Measurements from ENCODE around the gene SRP68.

The SRP68 gene

GRCh38 chr17:76072148-76072858 is at the start of gene SRP68:
Gene SRP68, minus strand, starts transcription at chr17:76072517. Its CDS starts 26 bp downstream, at chr17:76072491.
- Mint-ChIP-seq H3K4me1 (peaks cover 31 to 43% of the 10 kb centered on the region in 2 donors), H3K4me3 (peak within 1 kb of the TSS; percentile 97), H3K9me3 (no peaks in the 10 kb centered on the region), H3K27ac (peak within 1 kb of the TSS; percentile 97), H3K36me3 (peaks cover 8 to 22% of the 10 kb centered on the region in 2 donors), H3K27me3 (peaks cover 36 to 39% of the 10 kb centered on the region in 2 donors)
- DNase-seq (peak; percentile 86), ATAC-seq (replicated peaks) (peak; percentile 93 to 97)

DNA sequence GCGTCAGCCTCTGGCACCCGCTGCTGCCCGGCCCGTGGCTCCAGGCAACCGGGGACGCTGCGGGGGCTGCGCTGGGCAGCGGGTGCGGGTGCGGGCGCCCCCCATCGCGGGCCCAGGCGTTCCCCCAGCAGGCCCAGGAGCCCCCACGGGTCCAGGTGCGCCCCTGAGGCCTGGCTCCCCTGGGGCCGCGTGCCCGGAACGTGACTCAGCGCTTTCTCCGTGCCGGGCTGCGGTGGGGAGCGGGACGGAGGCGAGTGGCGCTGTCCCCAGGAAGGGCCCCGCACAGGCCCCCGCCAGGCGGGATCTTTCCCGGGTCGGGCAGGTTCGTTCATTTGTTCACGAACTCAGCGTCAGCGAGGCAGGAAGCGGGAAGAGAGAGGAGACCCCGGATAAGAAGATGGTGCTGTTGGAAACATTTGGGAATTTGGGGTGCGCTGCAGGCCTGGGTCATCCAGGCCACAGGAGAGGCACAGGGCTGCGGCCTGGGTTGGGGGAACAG is 49.7 kb upstream of the SRP68 start:
- ATAC-seq (replicated peaks) (peak; percentile 36 to 38), DNase-seq (no peak)
- Mint-ChIP-seq H3K27me3 (no peaks in the 10 kb centered on the region), H3K9me3 (peaks cover 0 to 4% of the 10 kb centered on the region in 2 donors), H3K27ac (peak overlapping the region; percentile 93), H3K4me1 (peaks cover 30 to 44% of the 10 kb centered on the region in 2 donors), H3K4me3 (peak overlapping the region; percentile 63 to 78), H3K36me3 (peaks cover 0 to 4% of the 10 kb centered on the region in 2 donors)

GRCh38 chr17:76120658-76121008 is 48.3 kb upstream of the SRP68 start:
- Mint-ChIP-seq H3K36me3 (peaks cover 0 to 4% of the 10 kb centered on the region in 2 donors), H3K9me3 (peaks cover 0 to 4% of the 10 kb centered on the region in 2 donors), H3K27ac (no peak overlapping the region), H3K27me3 (no peaks in the 10 kb centered on the region), H3K4me1 (peaks cover 27 to 37% of the 10 kb centered on the region in 2 donors), H3K4me3 (no peak overlapping the region)
- DNase-seq (no peak), ATAC-seq (replicated peaks) (no peak)

GRCh38 chr17:76119409-76120371 is 47.4 kb upstream of the SRP68 start:
- ATAC-seq (replicated peaks) (no peak), DNase-seq (no peak)
- H3K27ac Mint-ChIP-seq: no peak overlapping the region
- H3K4me3 Mint-ChIP-seq: no peak overlapping the region
- H3K36me3 Mint-ChIP-seq: peaks cover 0 to 4% of the 10 kb centered on the region in 2 donors
- H3K4me1 Mint-ChIP-seq: peaks cover 26 to 37% of the 10 kb centered on the region in 2 donors
- H3K27me3 Mint-ChIP-seq: no peaks in the 10 kb centered on the region
- peaks cover 0 to 4% of the 10 kb centered on the region in 2 donors for H3K9me3 Mint-ChIP-seq

GRCh38 chr17:76115138-76115754 is 42.9 kb upstream of the SRP68 start:
- H3K27ac Mint-ChIP-seq: no peak overlapping the region
- H3K4me1 Mint-ChIP-seq: peaks cover 4 to 7% of the 10 kb centered on the region in 2 donors
- H3K27me3 Mint-ChIP-seq: peaks cover 5% of the 10 kb centered on the region in 2 donors
- H3K9me3 Mint-ChIP-seq: peaks cover 4 to 5% of the 10 kb centered on the region in 2 donors
- H3K4me3 Mint-ChIP-seq: no peak overlapping the region
- H3K36me3 Mint-ChIP-seq: peaks cover 4 to 6% of the 10 kb centered on the region in 2 donors
- no peak for DNase-seq
- no peak for ATAC-seq (replicated peaks)

DNA sequence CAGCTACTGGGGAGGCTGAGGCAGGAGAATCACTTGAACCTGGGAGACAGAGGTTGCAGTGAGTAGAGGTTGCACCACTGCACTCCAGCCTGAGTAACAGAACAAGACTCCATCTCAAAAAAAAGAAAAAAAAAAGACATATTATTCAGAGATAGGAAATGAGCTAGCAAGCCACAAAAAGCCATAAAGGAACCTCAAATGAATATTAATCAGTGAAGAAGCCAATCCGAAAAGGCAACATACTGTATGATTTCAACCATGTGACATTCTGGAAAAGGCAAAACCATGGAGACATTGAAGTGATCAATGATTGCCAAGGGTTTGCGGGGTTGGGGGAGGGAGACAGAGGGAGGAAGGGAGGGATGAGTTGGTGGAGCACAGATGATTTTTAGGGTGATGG is 39.6 kb upstream of the SRP68 start:
- Mint-ChIP-seq H3K27ac (no peak overlapping the region), H3K9me3 (peaks cover 4 to 5% of the 10 kb centered on the region in 2 donors), H3K27me3 (peaks cover 5% of the 10 kb centered on the region in 2 donors), H3K4me3 (no peak overlapping the region), H3K36me3 (peaks cover 4 to 6% of the 10 kb centered on the region in 2 donors), H3K4me1 (no peaks in the 10 kb centered on the region)
- DNase-seq: no peak
- no peak for ATAC-seq (replicated peaks)

DNA sequence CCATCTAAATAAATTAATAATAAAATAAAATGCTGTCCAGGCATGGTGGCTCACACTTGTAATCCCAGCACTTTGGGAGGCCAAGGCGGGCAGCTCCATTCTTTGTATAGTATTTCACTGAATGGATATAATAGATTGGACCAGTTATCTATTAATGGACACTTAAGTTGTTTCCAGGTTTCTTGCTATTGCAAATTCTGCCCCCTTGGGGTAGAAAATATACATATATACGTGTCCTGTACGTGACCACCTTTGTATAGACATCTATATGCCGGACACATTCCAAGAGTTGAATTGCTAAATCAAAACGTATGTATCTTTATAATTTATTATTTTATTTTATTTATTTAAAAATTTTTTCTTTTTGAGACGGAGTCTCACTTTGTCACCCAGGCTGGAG is 35.2 kb upstream of the SRP68 start:
- no peaks in the 10 kb centered on the region for H3K27me3 Mint-ChIP-seq
- H3K4me1 Mint-ChIP-seq: peaks cover 6 to 7% of the 10 kb centered on the region in 2 donors
- no peaks in the 10 kb centered on the region for H3K9me3 Mint-ChIP-seq
- H3K36me3 Mint-ChIP-seq: peaks cover 0 to 1% of the 10 kb centered on the region in 2 donors
- no peak overlapping the region for H3K27ac Mint-ChIP-seq
- ATAC-seq (replicated peaks) (no peak), DNase-seq (no peak)
- H3K4me3 Mint-ChIP-seq: no peak overlapping the region

- Mint-ChIP-seq H3K9me3 (no peaks in the 10 kb centered on the region), H3K36me3 (peaks cover 2 to 3% of the 10 kb centered on the region in 2 donors), H3K27me3 (no peaks in the 10 kb centered on the region), H3K4me3 (no peak overlapping the region), H3K27ac (no peak overlapping the region), H3K4me1 (peaks cover 9 to 10% of the 10 kb centered on the region in 2 donors)
- DNase-seq (no peak), ATAC-seq (replicated peaks) (no peak)
These were observed 34.4 kb upstream of the SRP68 start for GRCh38 chr17:76106703-76107102.

DNA sequence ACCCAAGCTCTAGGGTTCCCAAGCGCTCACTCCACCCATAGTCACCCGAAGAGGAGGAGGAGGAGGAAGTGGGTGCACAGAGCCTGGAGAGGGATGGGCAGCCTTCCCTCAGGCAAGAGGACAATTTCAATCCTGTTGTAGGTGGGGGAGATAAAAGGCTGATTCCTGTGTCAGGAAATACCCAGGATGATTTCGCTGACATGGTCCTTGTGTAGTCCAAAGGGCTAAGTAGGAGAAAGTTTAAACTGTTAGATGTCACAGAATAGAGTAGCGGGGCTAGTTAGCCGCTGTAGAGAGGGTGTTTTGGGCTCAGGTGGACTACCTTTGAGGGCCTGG is 32.5 kb upstream of the SRP68 start:
- Mint-ChIP-seq H3K9me3 (no peaks in the 10 kb centered on the region), H3K36me3 (peaks cover 11 to 14% of the 10 kb centered on the region in 2 donors), H3K4me1 (peaks cover 12 to 18% of the 10 kb centered on the region in 2 donors), H3K27ac (peak overlapping the region; percentile 73), H3K27me3 (no peaks in the 10 kb centered on the region), H3K4me3 (peak overlapping the region; percentile 93 to 99)
- DNase-seq: no peak
- no peak for ATAC-seq (replicated peaks)

DNA sequence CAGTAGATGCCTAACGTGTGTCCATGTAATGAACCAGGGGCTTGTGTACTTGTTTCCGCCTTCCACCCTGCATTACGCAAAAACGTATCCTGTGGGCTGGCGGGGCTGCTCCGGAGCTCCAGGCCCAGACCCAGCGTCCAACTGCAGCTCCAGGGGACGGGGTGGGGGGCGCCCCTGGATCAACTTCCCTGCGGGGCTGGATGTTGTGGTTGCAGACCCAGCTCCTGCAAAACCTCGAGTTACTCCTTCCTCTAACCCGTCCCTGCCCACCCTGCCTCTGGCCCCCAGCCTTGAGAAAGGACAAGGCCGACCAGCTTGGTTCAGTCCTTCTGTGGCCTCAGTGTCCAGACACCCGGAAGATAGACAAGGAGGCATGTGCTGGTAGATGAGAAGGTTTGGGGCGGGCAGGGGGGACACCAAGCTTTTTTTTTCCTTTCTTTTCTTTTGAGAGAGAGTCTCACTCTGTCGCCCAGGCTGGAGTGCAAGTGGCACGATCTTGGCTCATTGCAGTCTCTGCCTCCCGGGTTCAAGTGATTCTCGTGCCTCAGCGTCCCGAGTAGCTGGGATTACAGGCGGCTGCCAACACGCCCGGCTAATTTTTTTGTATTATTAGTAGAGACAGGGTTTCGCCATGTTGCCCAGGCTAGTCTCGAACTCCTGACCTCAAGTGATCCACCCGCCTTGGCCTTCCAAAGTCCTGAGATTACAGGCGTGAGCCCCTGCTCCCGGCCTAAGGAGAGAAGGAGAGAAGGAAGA is 32.0 kb upstream of the SRP68 start:
- peaks cover 14 to 15% of the 10 kb centered on the region in 2 donors for H3K36me3 Mint-ChIP-seq
- peak overlapping the region; percentile 93 to 99 for H3K4me3 Mint-ChIP-seq
- no peak for DNase-seq
- no peak for ATAC-seq (replicated peaks)
- peak overlapping the region; percentile 73 for H3K27ac Mint-ChIP-seq
- H3K9me3 Mint-ChIP-seq: no peaks in the 10 kb centered on the region
- H3K4me1 Mint-ChIP-seq: peaks cover 12 to 18% of the 10 kb centered on the region in 2 donors
- no peaks in the 10 kb centered on the region for H3K27me3 Mint-ChIP-seq

DNA sequence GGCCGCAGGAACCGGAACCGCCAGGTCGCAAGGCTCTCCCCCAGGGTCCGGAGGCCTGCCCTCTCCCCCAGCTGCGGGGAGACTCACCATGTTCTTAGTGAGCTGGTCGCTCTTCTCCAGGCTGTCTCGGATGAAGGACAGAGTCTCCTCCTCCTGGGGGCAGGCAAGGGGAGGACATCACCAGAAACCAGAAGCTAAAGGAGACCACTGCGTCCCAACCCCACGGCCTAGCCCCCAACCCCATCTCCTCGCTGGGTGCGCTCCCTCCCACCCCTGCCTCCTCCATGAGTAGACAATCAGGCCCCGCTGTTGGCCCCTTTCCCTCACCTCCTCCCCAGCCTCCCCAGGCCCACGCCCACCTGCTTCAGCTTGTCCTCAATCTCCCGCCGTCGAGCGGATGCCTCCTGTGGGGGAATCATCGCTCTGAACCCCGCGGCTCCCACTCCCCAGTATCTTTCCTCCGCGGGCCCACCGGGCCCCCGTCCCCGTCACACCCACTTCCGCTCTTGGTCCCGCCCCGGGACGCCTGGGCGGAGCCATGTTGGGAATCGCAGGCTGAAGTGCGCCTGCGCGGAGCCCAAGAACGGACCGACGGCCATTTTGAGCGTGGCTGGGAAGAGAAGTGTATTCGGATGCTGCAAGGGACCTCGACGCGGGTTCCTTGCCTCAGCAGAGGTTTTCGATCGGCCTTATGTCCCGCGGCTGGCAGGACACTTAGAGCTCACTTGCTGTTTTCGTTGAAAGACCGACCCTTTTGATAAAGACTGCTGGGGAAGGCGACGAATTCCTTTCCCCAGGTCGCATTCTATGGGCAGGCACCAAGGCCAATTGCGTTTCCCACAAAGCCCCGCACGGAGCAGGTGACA is 31.2 kb upstream of the SRP68 start, which contains the start of gene EXOC7:
Gene EXOC7, minus strand, starts transcription at position 514 of the 866 bp plus-strand sequence. Its CDS starts 95 bp downstream, at position 419.
- H3K4me3 Mint-ChIP-seq: peak within 1 kb of the TSS; percentile 93 to 99
- H3K9me3 Mint-ChIP-seq: no peaks in the 10 kb centered on the region
- peak; percentile 93 to 96 for ATAC-seq (replicated peaks)
- peak within 1 kb of the TSS; percentile 96 for H3K27ac Mint-ChIP-seq
- H3K27me3 Mint-ChIP-seq: no peaks in the 10 kb centered on the region
- H3K4me1 Mint-ChIP-seq: peaks cover 12 to 18% of the 10 kb centered on the region in 2 donors
- peak; percentile 91 for DNase-seq
- peaks cover 17 to 19% of the 10 kb centered on the region in 2 donors for H3K36me3 Mint-ChIP-seq

- Mint-ChIP-seq H3K27me3 (no peaks in the 10 kb centered on the region), H3K36me3 (peaks cover 19 to 21% of the 10 kb centered on the region in 2 donors), H3K4me1 (peaks cover 12 to 18% of the 10 kb centered on the region in 2 donors), H3K4me3 (peak overlapping the region; percentile 93 to 99), H3K27ac (peak overlapping the region; percentile 96), H3K9me3 (no peaks in the 10 kb centered on the region)
- DNase-seq: no peak
- ATAC-seq (replicated peaks): no peak
These were observed 30.6 kb upstream of the SRP68 start for GRCh38 chr17:76102944-76103273.
